Panc1 (cell line): ENCODE data around the gene UGT1A6. TPM values are rescaled to one million over a fixed set of nuclear protein-coding genes. Genes with fewer than 3 reads are reported as not detected.

ENCODE experiments used
- ATAC-seq: fragments of 200-7000 bp; cut with Tn5 transposase; 2 replicates; pipeline ENCODE4 v1.9.1; 2020; ENCODE audit warnings: mild to moderate bottlenecking, moderate library complexity
- BruUV-seq: library from RNA; stranded (reverse); fragments of 400-500 nt; replicated peaks from 2 replicates; lab custom pipeline; 2021; lab: Mats Ljungman, UMichigan
- CTCF ChIA-PET: fragments of 300-600 bp; sonication (Branson Sonifier 250); formaldehyde crosslinking; loops from one replicate; lab custom pipeline; 2022; ENCODE audit warnings: antibody characterized with exemption; lab: Charles Lee
- POLR2A ChIA-PET: fragments of 300-600 bp; sonication (Branson Sonifier 250); formaldehyde crosslinking; loops from one replicate; lab custom pipeline; 2022; ENCODE audit warnings: antibody characterized with exemption; lab: Charles Lee
- DNase-seq: peaks from one replicate; pipeline ENCODE4 v3.0.0-alpha.2; 2010; ENCODE audit warnings: low read depth, low spot score
- H3K27ac ChIP-seq: 2 replicates; pipeline ENCODE4 v1.5.1; 2011; ENCODE audit warnings: mild to moderate bottlenecking, low read length, inconsistent platforms
- H3K27me3 ChIP-seq: fragments of 200-500 bp; sonication (Bioruptor generic); 2 replicates; pipeline ENCODE4 v1.6.0; 2014; ENCODE audit warnings: low read length, inconsistent platforms; ENCODE audit not compliant: control insufficient read depth, insufficient read depth
- H3K36me3 ChIP-seq: fragments of 200-500 bp; sonication (Bioruptor generic); 2 replicates; pipeline ENCODE4 v1.5.1; 2014; ENCODE audit warnings: inconsistent platforms, mild to moderate bottlenecking, low read length, moderate library complexity; ENCODE audit not compliant: control insufficient read depth, insufficient read depth
- H3K4me1 ChIP-seq: 2 replicates; pipeline ENCODE4 v1.5.1; 2011; ENCODE audit warnings: inconsistent platforms, mild to moderate bottlenecking, low read length, moderate library complexity; ENCODE audit not compliant: control insufficient read depth, insufficient read depth
- H3K4me3 ChIP-seq, 2 experiments: 2 replicates each; pipeline ENCODE4 v1.5.1; 2011 to 2012; ENCODE audit warnings: low read depth in 2 of 2, low read length in 2 of 2, mild to moderate bottlenecking in 2 of 2, inconsistent platforms in 1 of 2, moderate library complexity in 1 of 2
- H3K9me3 ChIP-seq: fragments of 200-500 bp; sonication (Bioruptor generic); 2 replicates; pipeline ENCODE4 v1.5.1; 2014; ENCODE audit warnings: low read depth, mild to moderate bottlenecking, inconsistent platforms, low read length, moderate library complexity; ENCODE audit not compliant: control insufficient read depth, insufficient read depth
- POLR2AphosphoS5 ChIP-seq: IDR thresholded peaks from 2 replicates; pipeline ENCODE4 v1.6.1; 2012; ENCODE audit warnings: mild to moderate bottlenecking, low read depth, low read length, moderate library complexity
- SIN3A ChIP-seq: IDR thresholded peaks from 2 replicates; pipeline ENCODE4 v1.6.1; 2012; ENCODE audit warnings: low read depth, mild to moderate bottlenecking, low read length, moderate library complexity, borderline replicate concordance; ENCODE audit not compliant: insufficient read depth
- TCF7L2 ChIP-seq: IDR thresholded peaks from 2 replicates; pipeline ENCODE4 v1.6.1; 2011; ENCODE audit warnings: mild to moderate bottlenecking, low read depth, low read length, inconsistent platforms
- in situ Hi-C: cut with HindIII; loops from 2 replicates; pipeline ENCODE4 v1.10.0; 2016; ENCODE audit warnings: low sequenced_read_pairs, low pct_unique_long_range_greater_than_20kb
- intact Hi-C: fragments of 100-400 bp; cut with micrococcal nuclease; formaldehyde crosslinking; loops from one replicate; pipeline ENCODE4 v1.10.0; 2022; ENCODE audit not compliant: unreplicated experiment
- total RNA-seq: library from RNA; stranded (reverse); gene quantifications from one replicate; pipeline ENCODE4 v1.2.1, GENCODE V29; 2021; ENCODE audit not compliant: unreplicated experiment
- TF ChIP-seq, protein P1 (sequence below): fragments of 450-650 bp; IDR thresholded peaks from 2 replicates; pipeline ENCODE4 v1.5.1; 2017; ENCODE audit warnings: mild to moderate bottlenecking
- TF ChIP-seq, protein P2 (sequence below), 2 experiments: IDR thresholded peaks; 2 replicates each; pipeline ENCODE4 v1.6.1; 2011 to 2012; ENCODE audit warnings: low read depth in 2 of 2, control low read depth in 1 of 2, low read length in 1 of 2, mild to moderate bottlenecking in 1 of 2, moderate library complexity in 1 of 2; ENCODE audit not compliant: insufficient read depth in 1 of 2

The UGT1A6 gene
- total RNA-seq, 1 experiment from 2014 or later: not detected

DNA sequence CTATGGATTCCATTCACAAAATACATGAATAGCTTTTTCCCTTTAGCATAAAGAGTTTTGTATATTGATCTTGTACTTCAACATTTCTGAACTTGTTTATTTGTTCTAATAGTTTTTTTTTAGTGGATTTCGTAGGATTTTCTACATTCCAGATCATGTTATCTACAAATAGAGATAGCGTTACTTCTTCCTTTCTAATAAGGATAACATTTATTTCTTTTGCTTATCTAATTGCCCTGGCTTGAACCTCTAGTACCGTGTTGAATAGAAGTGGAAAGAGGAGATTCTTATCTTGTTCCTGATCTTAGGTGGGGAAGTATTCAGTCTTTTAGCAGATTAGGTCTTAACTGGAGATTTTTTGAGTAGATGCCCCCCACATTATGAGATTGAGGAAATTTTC, 9.5 kb downstream of the UGT1A6 start:
- H3K27me3 ChIP-seq: no peaks in the 10 kb centered on the region
- POLR2A ChIA-PET: interaction anchor here (0.9 kb wide), 1 partner anchor 323 kb away, joined by 3 read pairs; no protein-coding TSS in a partner anchor
- DNase-seq (no peak), ATAC-seq (no peak)
- intact Hi-C loops: no loop called here
- H3K4me3 ChIP-seq: no peak overlapping the region
- no TSS peak for BruUV-seq
- CTCF ChIA-PET: no interaction called here
- no peaks in the 10 kb centered on the region for H3K9me3 ChIP-seq
- no peaks in the 10 kb centered on the region for H3K36me3 ChIP-seq
- in situ Hi-C loops: no loop called here
- no peak overlapping the region for H3K27ac ChIP-seq
- peaks cover 5% of the 10 kb centered on the region for H3K4me1 ChIP-seq
- TF ChIP-seq SIN3A: no peak
- no peak for TF ChIP-seq POLR2AphosphoS5
- no peak for TF ChIP-seq TCF7L2
- TF ChIP-seq, protein P1, sequence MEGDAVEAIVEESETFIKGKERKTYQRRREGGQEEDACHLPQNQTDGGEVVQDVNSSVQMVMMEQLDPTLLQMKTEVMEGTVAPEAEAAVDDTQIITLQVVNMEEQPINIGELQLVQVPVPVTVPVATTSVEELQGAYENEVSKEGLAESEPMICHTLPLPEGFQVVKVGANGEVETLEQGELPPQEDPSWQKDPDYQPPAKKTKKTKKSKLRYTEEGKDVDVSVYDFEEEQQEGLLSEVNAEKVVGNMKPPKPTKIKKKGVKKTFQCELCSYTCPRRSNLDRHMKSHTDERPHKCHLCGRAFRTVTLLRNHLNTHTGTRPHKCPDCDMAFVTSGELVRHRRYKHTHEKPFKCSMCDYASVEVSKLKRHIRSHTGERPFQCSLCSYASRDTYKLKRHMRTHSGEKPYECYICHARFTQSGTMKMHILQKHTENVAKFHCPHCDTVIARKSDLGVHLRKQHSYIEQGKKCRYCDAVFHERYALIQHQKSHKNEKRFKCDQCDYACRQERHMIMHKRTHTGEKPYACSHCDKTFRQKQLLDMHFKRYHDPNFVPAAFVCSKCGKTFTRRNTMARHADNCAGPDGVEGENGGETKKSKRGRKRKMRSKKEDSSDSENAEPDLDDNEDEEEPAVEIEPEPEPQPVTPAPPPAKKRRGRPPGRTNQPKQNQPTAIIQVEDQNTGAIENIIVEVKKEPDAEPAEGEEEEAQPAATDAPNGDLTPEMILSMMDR: no peak
- TF ChIP-seq, protein P2, sequence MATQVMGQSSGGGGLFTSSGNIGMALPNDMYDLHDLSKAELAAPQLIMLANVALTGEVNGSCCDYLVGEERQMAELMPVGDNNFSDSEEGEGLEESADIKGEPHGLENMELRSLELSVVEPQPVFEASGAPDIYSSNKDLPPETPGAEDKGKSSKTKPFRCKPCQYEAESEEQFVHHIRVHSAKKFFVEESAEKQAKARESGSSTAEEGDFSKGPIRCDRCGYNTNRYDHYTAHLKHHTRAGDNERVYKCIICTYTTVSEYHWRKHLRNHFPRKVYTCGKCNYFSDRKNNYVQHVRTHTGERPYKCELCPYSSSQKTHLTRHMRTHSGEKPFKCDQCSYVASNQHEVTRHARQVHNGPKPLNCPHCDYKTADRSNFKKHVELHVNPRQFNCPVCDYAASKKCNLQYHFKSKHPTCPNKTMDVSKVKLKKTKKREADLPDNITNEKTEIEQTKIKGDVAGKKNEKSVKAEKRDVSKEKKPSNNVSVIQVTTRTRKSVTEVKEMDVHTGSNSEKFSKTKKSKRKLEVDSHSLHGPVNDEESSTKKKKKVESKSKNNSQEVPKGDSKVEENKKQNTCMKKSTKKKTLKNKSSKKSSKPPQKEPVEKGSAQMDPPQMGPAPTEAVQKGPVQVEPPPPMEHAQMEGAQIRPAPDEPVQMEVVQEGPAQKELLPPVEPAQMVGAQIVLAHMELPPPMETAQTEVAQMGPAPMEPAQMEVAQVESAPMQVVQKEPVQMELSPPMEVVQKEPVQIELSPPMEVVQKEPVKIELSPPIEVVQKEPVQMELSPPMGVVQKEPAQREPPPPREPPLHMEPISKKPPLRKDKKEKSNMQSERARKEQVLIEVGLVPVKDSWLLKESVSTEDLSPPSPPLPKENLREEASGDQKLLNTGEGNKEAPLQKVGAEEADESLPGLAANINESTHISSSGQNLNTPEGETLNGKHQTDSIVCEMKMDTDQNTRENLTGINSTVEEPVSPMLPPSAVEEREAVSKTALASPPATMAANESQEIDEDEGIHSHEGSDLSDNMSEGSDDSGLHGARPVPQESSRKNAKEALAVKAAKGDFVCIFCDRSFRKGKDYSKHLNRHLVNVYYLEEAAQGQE (IDR thresholded peaks at IDR 0.05; ENCODE audit: insufficient read depth in 1 of 2, low read depth in 2 of 2, low read length in 1 of 2): no peak

DNA sequence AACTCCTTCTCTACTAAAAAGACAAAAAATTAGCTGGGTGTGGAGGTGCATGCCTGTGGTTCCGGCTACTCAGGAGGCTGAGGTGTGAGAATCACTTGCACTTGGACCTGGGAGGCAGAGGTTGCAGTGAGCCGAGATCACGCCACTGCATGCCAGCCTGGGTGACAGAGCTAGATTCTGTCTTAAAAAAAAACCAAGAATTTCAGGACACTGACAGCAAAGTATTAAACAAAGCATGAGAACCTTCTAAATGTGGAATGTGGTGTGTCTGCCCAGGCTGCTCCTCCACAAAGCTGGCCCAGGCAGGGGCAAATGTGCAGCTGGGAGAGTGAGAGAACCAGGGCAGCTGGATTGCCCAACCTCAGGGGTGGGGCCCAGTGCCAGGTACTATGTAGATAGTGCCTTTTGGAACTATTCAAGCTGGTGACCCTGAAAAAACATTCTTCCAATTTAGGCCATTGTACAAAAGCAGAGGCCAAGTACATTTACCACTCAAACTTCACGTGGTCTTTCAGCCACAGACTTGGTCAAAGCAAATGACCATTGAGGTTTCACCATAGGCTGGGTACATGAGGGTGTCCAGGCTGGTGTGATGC, 13.3 kb downstream of the UGT1A6 start:
- POLR2A ChIA-PET: no interaction called here

More for the DNA sequence above, 13.3 kb downstream of the UGT1A6 start:
- intact Hi-C loops (loop anchor here (5.0 kb wide), 1 partner anchor 219 kb away; no protein-coding TSS in a partner anchor), in situ Hi-C loops (no loop called here)
- TF ChIP-seq POLR2AphosphoS5: no peak
- TF ChIP-seq, protein P1: no peak
- TF ChIP-seq, protein P2 (IDR thresholded peaks at IDR 0.05; ENCODE audit: insufficient read depth in 1 of 2, low read depth in 2 of 2, low read length in 1 of 2): no peak
- TF ChIP-seq TCF7L2: no peak
- no peak for TF ChIP-seq SIN3A
- H3K4me3 ChIP-seq: no peak overlapping the region
- no peaks in the 10 kb centered on the region for H3K36me3 ChIP-seq
- DNase-seq (no peak), ATAC-seq (no peak)
- H3K27ac ChIP-seq: no peak overlapping the region; the same call in 1 of the 2 replicates
- no peaks in the 10 kb centered on the region for H3K27me3 ChIP-seq
- CTCF ChIA-PET: no interaction called here
- peaks cover 5% of the 10 kb centered on the region for H3K4me1 ChIP-seq
- no peaks in the 10 kb centered on the region for H3K9me3 ChIP-seq
- BruUV-seq: no TSS peak
